Transverse colon (tissue), 4 donors: ENCODE measurements around the gene EME2.

Source experiments
- CTCF ChIP-seq, 5 experiments: fragments of 200-600 bp in 3 of 5; fragments of 450-650 bp in 2 of 5; sonication (generic) in 3 of 5; IDR thresholded peaks; 1 replicate in 2 of 5; 2 replicates in 3 of 5; pipeline ENCODE4 v1.5.1; 2016 to 2017; ENCODE audit warnings: antibody characterized with exemption in 5 of 5, inconsistent platforms in 3 of 5, mild to moderate bottlenecking in 2 of 5, moderate library complexity in 1 of 5
- POLR2A ChIP-seq: fragments of 450-650 bp; IDR thresholded peaks from one replicate; pipeline ENCODE4 v1.6.1; 2016; ENCODE audit warnings: antibody characterized with exemption, mild to moderate bottlenecking, moderate library complexity
- POLR2AphosphoS5 ChIP-seq, 3 donors: sonication (generic); formaldehyde crosslinking; IDR thresholded peaks; one replicate each; pipeline ENCODE4 v1.6.1; 2016; ENCODE audit warnings: antibody characterized with exemption in 3 of 3

GRCh38 chr16:1780677-1781072 is 8.1 kb downstream of the EME2 start:
- TF ChIP-seq CTCF (IDR thresholded peaks at IDR 0.05) = no peak
- no peak for TF ChIP-seq POLR2A
- TF ChIP-seq POLR2AphosphoS5 (IDR thresholded peaks at IDR 0.05) = no peak
